ENCODE measurements around the gene FAM107A. TPM values are rescaled to one million over a fixed set of nuclear protein-coding genes. Genes with fewer than 3 reads are reported as not detected.

Gene FAM107A
- total RNA-seq, 1 donor from 2014 or later: 0.63 TPM

DNA sequence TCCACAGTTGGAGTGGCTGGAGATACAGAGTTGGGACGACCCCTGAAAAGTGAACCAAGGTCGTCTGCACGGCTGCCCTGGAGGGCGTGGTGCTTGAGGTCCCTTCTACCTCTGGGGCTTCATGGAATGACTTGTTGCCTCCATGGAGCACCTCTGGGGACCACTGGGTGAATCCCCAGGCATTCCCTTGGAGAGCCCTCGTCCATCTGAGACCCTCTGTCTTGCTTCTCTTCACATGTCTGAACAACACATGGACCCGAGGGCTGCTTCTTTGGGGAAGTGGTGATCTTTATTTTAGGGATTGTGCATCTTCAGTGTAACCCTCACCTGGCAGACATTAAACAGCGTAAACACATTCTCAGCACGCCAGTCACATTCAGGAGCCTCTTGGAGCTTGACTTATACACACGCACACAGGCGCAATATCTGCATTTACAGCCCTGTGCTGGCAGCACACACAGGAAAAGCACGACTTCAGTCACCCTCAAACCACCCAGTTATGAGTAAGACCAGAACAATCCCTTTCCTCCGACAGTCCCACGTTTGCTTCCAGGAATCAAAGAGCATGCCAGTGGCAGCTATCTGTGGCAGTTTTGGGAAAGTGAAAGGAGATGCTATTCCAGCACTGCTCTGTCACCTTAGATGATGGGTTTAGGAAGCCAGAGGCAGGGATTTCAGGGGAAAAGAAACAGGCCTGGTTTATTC is 12.6 kb downstream of the FAM107A start:
- DNase-seq (ENCODE audit: low read depth): peak; percentile 54
- Histone ChIP-seq H3K4me3 (ENCODE audit: low read depth, low read length) (no peak overlapping the region), H3K36me3 (ENCODE audit: control insufficient read depth, insufficient read depth, low read length) (no peaks in the 10 kb centered on the region), H3K27me3 (ENCODE audit: control insufficient read depth, insufficient read depth, low read length) (no peaks in the 10 kb centered on the region)
- TF ChIP-seq, protein P1, sequence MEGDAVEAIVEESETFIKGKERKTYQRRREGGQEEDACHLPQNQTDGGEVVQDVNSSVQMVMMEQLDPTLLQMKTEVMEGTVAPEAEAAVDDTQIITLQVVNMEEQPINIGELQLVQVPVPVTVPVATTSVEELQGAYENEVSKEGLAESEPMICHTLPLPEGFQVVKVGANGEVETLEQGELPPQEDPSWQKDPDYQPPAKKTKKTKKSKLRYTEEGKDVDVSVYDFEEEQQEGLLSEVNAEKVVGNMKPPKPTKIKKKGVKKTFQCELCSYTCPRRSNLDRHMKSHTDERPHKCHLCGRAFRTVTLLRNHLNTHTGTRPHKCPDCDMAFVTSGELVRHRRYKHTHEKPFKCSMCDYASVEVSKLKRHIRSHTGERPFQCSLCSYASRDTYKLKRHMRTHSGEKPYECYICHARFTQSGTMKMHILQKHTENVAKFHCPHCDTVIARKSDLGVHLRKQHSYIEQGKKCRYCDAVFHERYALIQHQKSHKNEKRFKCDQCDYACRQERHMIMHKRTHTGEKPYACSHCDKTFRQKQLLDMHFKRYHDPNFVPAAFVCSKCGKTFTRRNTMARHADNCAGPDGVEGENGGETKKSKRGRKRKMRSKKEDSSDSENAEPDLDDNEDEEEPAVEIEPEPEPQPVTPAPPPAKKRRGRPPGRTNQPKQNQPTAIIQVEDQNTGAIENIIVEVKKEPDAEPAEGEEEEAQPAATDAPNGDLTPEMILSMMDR (IDR thresholded peaks at IDR 0.05; ENCODE audit: insufficient read depth, low read length, poor library complexity, severe bottlenecking): no peak

DNA sequence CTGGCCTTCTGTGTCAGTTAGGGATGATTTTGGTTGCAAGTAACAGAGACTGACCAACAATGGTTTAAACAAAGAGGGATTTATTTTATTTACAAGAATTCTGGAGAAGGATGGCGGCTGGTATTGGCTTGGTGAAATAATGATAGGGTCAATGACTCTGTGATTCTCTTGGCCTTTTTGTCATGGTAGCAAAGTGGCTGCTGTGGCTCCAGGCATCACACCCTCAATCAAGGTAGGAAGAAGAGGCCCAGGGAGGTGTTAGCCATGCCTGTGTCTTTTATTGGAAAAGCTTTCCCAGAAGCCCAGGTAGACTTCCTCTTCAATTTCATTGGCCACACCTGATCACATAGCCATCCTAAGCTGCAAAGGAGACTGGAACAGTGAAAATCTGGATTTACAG is 13.1 kb downstream of the FAM107A start:
- H3K27me3 ChIP-seq (ENCODE audit: control insufficient read depth, insufficient read depth, low read length): no peaks in the 10 kb centered on the region
- no peak for DNase-seq (ENCODE audit: low read depth)
- TF ChIP-seq, protein P1 (IDR thresholded peaks at IDR 0.05; ENCODE audit: insufficient read depth, low read length, poor library complexity, severe bottlenecking): no peak
- H3K4me3 ChIP-seq (ENCODE audit: low read depth, low read length): no peak overlapping the region
- no peaks in the 10 kb centered on the region for H3K36me3 ChIP-seq (ENCODE audit: control insufficient read depth, insufficient read depth, low read length)

DNA sequence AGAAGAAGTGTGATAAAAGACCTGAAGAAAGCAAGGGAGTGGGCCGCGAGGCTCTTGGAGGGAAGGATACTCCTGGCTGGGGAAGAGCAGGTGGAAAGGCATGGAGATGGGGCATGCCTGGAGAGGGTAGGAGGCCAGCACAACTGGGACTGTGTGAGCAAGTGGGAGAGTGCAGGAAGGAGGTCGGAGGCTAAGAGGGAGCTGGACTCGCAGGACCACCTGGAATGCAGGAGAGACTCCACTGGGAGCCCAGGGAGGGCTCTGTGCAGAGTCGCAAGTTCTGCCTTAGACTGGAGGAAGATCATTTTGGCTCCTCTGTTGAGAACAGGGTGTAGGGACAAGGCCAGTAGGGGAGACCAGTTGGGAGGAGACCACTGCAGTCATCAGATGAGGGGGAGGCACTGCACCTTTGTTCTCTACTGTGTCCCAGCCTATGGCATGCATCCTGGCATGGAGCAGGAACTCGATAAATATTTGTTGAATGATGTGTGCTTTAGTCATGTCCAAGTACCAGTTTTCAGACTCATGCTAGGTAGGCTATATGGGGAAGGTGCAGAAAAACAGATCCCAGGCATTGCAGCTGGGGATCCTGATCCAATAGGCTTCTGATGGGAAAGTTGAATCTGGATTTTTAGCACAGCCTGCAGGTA is 13.7 kb downstream of the FAM107A start:
- H3K4me3 ChIP-seq (ENCODE audit: low read depth, low read length): no peak overlapping the region
- TF ChIP-seq, protein P1 (IDR thresholded peaks at IDR 0.05; ENCODE audit: insufficient read depth, low read length, poor library complexity, severe bottlenecking): no peak
- no peaks in the 10 kb centered on the region for H3K36me3 ChIP-seq (ENCODE audit: control insufficient read depth, insufficient read depth, low read length)
- no peak for DNase-seq (ENCODE audit: low read depth)
- no peaks in the 10 kb centered on the region for H3K27me3 ChIP-seq (ENCODE audit: control insufficient read depth, insufficient read depth, low read length)

DNA sequence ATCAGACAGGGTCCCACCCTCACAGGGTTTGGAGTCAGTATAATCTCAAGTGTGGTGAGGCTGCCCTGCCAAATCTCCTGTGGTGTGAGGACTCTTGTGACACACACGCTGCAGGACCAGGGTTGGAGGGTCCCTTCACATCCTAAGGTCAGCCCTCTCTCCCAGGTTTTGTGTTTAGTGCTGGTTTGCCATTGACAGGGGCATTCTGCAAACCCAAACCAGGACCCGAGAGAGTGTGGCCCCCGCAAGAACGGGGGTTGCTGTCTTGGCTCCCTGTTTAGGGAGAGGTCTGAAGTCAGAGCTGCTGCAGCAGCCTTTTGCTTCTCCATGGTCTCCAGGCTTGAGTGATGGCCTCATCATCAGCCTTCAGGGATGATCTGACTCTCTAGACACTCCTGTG is 14.7 kb downstream of the FAM107A start:
- no peak overlapping the region for H3K4me3 ChIP-seq (ENCODE audit: low read depth, low read length)
- no peaks in the 10 kb centered on the region for H3K36me3 ChIP-seq (ENCODE audit: control insufficient read depth, insufficient read depth, low read length)
- no peaks in the 10 kb centered on the region for H3K27me3 ChIP-seq (ENCODE audit: control insufficient read depth, insufficient read depth, low read length)
- TF ChIP-seq, protein P1 (IDR thresholded peaks at IDR 0.05; ENCODE audit: insufficient read depth, low read length, poor library complexity, severe bottlenecking): no peak
- no peak for DNase-seq (ENCODE audit: low read depth)

DNA sequence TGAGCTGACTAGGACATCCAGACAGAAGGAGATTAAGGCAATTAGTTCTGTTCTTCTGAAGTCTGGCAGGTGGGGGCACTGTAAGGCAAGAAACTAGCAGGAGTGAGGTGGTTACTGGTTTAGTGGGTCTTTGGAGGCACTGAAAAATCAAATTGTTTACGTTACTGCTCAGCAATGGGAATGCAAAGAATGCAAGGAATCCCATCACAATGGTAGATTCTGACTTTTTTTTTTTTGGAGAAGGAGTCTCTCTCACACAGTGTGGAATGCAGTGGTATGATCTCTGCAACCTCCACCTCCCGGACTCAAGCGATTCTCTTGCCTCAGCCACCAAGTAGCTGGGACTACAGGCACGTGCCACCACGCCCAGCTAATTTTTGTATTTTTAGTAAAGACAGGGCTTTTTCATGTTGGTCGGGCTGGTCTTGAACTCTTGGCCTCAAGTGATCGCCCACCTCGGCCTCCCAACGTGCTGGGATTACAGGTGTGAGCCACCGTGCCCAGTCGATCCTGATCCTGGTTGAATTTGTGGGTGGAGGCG is 16.4 kb downstream of the FAM107A start:
- DNase-seq (ENCODE audit: low read depth): peak; percentile 86
- H3K36me3 ChIP-seq (ENCODE audit: control insufficient read depth, insufficient read depth, low read length): no peaks in the 10 kb centered on the region
- H3K27me3 ChIP-seq (ENCODE audit: control insufficient read depth, insufficient read depth, low read length): no peaks in the 10 kb centered on the region
- no peak overlapping the region for H3K4me3 ChIP-seq (ENCODE audit: low read depth, low read length)
- TF ChIP-seq, protein P1 (IDR thresholded peaks at IDR 0.05; ENCODE audit: insufficient read depth, low read length, poor library complexity, severe bottlenecking): peak; percentile 53
